HG03342 (cell line): ENCODE results near the gene RPS8.
"Not testable (repeated sequence)": the region's sequence is repeated elsewhere in the genome, so short reads cannot be mapped to it uniquely, and the experiment has no call there.

Experiments used
- ATAC-seq: cut with Tn5 transposase; IDR thresholded peaks from one replicate; pipeline ENCODE4 v1.9.1; 2021; ENCODE audit warnings: mild to moderate bottlenecking, moderate library complexity; ENCODE audit not compliant: unreplicated experiment

Gene RPS8

GRCh38 chr1:44775078-44775929 is at the start of gene RPS8:
Gene RPS8 (plus strand): TSS chr1:44775540. CDS start chr1:44775597, 57 bp downstream.
- ATAC-seq = peak; percentile 75

- peak; percentile 62 for ATAC-seq
Measured at GRCh38 chr1:44730741-44731512, 44.4 kb upstream of the RPS8 start, which contains the start of gene RNU5D-1. Gene RNU5D-1 (minus strand): TSS chr1:44731170.

GRCh38 chr1:44733365-44733764 is 42.0 kb upstream of the RPS8 start:
- no peak for ATAC-seq

GRCh38 chr1:44733784-44734183 is 41.6 kb upstream of the RPS8 start:
- ATAC-seq = no peak

GRCh38 chr1:44735992-44736391 is 39.3 kb upstream of the RPS8 start:
- ATAC-seq = no peak

- not testable (repeated sequence) for ATAC-seq
Measured at GRCh38 chr1:44738953-44739306, 36.4 kb upstream of the RPS8 start.

- peak; percentile 97 for ATAC-seq
Measured at GRCh38 chr1:44739307-44740178, 35.8 kb upstream of the RPS8 start, which contains the start of gene KIF2C. Gene KIF2C (plus strand): TSS chr1:44739837. CDS start chr1:44739933, 96 bp downstream.

- ATAC-seq = no peak
Measured at GRCh38 chr1:44740179-44740617, 35.1 kb upstream of the RPS8 start.

GRCh38 chr1:44743211-44743610 is 32.1 kb upstream of the RPS8 start:
- ATAC-seq = no peak

- no peak for ATAC-seq
Measured at GRCh38 chr1:44747878-44748277, 27.5 kb upstream of the RPS8 start.

- ATAC-seq = no peak
Measured at GRCh38 chr1:44757420-44757819, 17.9 kb upstream of the RPS8 start.

- ATAC-seq = no peak
Measured at GRCh38 chr1:44759077-44759476, 16.3 kb upstream of the RPS8 start.

GRCh38 chr1:44760876-44761275 is 14.5 kb upstream of the RPS8 start:
- no peak for ATAC-seq

- ATAC-seq = not testable (repeated sequence)
Measured at GRCh38 chr1:44766421-44766820, 8.9 kb upstream of the RPS8 start.

GRCh38 chr1:44775930-44776729 is 790 bp downstream of the RPS8 start:
- ATAC-seq = no peak

GRCh38 chr1:44776730-44777068 is 1.4 kb downstream of the RPS8 start:
- ATAC-seq = no peak

- ATAC-seq = no peak
Measured at GRCh38 chr1:44777547-44777946, 2.2 kb downstream of the RPS8 start.

- no peak for ATAC-seq
Measured at GRCh38 chr1:44777969-44778635, 2.8 kb downstream of the RPS8 start.

GRCh38 chr1:44778705-44779576 is 3.6 kb downstream of the RPS8 start:
- no peak for ATAC-seq
